ENCODE data around the gene FRY. TPM values are rescaled to one million over a fixed set of nuclear protein-coding genes. Genes with fewer than 3 reads are reported as not detected.

Gene FRY
- total RNA-seq, 1 donor from 2014 or later = 75.6 TPM

GRCh38 chr13:32086791-32087441 lies 55.3 kb downstream of the FRY start:
- DNase-seq = no peak

- no peak for DNase-seq
Measured at GRCh38 chr13:32087955-32088747, 56.6 kb downstream of the FRY start.

GRCh38 chr13:32092496-32092895 lies 60.9 kb downstream of the FRY start:
- no peak for DNase-seq

DNA sequence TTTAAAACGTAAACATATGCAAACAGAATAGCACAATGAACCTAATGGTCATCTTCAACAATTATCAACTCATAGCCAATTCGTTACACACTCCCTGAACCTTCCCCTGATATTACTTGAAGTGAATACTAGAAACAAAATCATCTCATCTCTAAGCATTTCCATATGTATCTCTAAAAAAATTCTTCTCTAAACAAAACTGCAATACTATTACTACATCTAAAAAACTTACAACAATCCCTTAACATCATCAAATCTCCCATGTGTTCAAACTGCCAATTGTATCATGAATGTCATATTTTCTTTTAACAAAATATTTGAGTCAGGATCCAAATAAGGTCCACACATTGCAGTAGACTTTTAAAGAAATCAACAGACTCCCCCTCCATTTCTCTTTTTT lies 61.4 kb downstream of the FRY start:
- DNase-seq = no peak

DNA sequence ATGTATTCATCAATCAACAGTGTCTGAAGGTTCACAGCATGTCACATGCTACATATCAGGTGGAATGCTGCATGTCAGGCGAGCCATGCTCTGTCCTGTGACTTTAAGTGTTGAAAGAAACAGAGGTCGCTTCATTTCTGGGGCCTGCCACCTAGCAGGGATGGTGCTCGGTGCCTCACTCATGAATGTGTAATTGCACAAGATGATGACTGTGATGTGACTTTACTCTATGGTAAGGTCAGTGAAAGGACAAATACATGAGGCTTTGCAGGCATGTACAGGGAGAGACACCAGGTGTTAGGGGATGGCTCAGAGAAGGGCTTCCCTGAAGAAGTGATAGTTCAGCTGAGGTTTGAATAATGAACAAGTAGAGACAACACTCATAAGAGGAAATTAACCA lies 66.7 kb downstream of the FRY start:
- no peak for DNase-seq

- DNase-seq = no peak
Measured at GRCh38 chr13:32105653-32106313, 74.2 kb downstream of the FRY start.

- DNase-seq = no peak
Measured at GRCh38 chr13:32107474-32107873, 75.9 kb downstream of the FRY start.

DNA sequence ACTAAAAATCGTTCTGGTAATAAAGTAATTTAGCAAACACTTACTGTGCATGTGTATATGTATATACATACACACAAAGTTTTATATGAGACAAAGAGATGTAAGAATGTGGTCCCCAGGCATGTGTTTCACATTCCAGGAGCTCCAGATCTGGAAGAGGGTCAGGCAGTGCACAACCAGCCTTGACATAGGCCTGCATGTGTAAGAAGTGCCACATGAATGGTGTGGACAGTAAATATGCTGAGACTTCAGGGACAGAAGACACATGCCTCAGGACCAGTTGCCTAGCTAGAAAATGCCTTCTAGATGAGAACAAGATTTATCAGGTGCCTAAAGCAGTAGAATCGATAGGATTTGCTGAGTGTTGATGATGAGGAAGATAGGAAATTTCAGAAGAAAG lies 76.4 kb downstream of the FRY start:
- no peak for DNase-seq

DNA sequence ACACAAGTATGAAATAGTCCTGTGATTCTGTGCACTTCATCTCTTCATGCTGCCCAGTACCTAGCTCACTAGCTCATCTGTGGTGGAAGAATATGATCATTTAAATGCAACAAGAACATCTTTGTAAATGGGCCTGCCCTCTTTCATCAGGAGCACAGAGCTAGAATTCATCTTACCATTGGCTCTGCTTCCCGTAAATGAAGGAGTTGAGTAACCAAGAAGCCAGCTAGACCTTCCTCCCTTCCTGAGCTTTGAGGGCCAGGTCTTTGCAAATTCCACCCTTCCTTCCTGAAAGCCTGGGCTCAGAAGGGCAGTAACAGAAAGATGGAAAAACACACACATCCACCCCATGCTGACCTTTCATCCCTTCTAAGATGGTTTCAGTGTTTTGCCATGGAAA lies 82.0 kb downstream of the FRY start:
- DNase-seq = no peak

- DNase-seq = no peak
Measured at GRCh38 chr13:32114284-32114950, 82.8 kb downstream of the FRY start.

DNA sequence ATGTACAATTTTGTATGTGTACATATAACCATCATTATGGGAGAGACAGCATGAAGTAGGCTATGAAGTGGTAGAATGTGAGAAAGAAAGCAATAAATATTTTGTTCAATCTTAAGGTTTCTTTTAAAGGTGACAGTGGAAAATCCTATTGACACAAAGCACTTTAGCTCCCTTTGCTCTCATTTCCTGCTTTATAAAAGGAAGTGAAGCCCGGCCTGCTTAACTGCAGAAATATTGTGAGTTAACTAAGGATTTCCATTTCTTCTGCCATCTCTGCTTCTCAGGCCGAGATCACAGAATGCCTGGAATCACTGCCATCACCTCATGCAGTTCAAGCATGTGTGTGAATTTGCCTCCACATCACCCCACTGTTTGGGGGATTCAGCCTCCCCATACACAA lies 83.5 kb downstream of the FRY start:
- no peak for DNase-seq

DNA sequence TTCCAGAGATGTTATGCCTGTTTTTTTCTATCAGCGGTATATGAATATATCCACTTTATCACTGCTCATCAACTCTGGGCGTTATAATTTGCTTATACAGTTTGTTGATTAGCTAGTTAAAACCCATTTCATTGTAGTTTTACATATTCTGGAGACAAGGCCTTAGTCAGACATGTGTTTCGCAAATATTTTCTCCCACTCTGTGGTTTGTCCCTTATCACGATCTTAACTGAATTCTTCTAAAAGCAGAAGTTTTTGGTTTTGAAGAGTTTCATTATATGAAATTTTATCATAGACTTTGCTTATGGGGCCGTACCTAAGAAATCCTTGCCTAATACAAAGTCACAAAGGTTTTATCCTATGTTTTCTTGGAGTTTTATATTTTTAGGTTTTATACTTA lies 84.6 kb downstream of the FRY start:
- no peak for DNase-seq

DNA sequence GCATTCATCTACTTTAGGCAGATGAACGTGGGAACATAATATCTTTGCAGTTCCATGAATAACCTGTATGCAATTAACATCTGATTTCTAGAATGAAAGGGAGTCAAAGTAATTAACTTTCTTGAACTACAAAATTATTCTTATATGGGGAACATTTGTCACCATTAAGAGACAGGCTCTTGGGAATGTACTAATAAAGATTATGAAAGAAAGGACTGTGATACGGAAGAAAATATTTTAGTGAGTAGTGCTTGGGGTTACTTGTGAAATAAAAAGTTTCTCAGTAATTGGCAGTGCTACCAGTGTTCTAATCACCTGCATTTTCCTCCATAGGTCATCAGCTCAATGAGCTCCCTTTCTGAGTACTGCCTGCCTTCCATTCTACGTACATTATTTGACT lies 85.4 kb downstream of the FRY start:
- no peak for DNase-seq

GRCh38 chr13:32117701-32118100 lies 86.1 kb downstream of the FRY start:
- DNase-seq = no peak

DNA sequence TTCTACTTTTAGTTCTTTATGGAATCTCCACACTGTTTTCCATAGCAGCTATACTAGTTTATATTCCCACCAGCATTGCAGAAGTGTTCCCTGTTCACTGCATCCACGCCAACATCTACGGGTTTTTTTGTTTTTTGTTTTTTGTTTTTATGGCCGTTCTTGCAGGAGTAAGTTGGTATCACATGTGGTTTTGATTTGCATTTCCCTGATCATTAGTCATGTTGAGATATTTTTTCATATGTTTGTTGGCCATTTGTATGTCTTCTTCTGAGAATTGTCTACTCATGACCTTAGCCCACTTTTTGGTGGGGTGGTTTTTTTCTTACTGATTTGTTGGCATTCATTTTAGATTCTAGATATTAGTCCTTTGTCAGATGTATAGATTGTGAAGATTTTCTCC lies 89.7 kb downstream of the FRY start:
- no peak for DNase-seq

GRCh38 chr13:32124743-32125142 lies 93.2 kb downstream of the FRY start:
- DNase-seq = no peak

DNA sequence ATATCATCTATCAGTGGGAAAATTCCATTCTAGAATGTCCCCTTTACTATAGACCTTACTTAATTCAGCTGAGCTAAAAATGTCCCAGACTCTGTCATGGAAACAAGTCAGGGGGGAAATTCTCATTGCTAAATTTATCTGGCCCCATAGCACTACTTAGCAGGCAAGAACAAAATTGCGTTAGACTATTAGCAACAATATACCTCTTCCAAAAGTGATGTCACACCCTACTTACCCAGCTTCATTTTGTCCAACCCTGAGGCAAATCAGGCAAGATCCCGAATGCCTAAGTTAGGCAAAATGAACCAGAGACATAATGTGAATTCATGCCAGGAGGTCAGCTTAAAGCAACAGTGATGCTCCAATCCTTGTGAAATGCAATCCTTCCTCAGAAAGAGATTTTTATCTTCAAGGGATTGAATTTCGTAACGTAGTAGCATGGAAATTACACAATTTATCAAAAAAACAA lies 93.7 kb downstream of the FRY start:
- no peak for DNase-seq

- no peak for DNase-seq
Measured at GRCh38 chr13:32125751-32126150, 94.2 kb downstream of the FRY start.

DNA sequence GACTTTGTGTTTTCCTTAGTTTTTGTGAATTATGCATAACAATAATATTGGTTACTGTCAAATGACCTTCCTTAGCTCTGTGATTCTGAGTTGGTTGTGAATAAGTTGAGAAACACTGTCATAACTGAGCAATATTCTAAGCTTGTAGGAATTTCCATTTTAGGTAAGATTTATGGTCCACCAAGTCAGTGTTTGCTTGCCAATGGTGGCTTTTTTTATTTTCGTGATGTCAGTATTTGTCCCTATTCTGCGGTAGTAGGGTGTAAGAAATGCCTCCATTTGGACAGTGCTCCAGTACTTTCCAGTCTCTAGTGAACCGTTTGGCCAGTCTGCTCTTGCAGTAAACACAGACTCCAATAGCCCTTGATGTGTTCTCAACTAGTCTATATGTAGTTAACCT lies 94.7 kb downstream of the FRY start:
- DNase-seq = no peak

GRCh38 chr13:32126756-32127155 lies 95.2 kb downstream of the FRY start:
- no peak for DNase-seq

- DNase-seq = no peak
Measured at GRCh38 chr13:32127691-32128090, 96.1 kb downstream of the FRY start.

GRCh38 chr13:32134241-32135055 lies 102.9 kb downstream of the FRY start:
- no peak for DNase-seq

Data from occipital lobe (tissue), 2 donors.